Epithelial cell of proximal tubule (primary cell): Measurements from ENCODE around the gene RTN4RL1. TPM values are rescaled to one million over a fixed set of nuclear protein-coding genes. Genes with fewer than 3 reads are reported as not detected.

Experiments used
- DNase-seq: peaks from one replicate; pipeline ENCODE4 v3.0.0-alpha.2; 2011; ENCODE audit warnings: low read depth
- H3K4me3 ChIP-seq: 2 replicates; pipeline ENCODE4 v1.5.1; 2011; ENCODE audit warnings: low read depth, mild to moderate bottlenecking, low read length
- total RNA-seq: library from RNA; depleted of rRNA; stranded (reverse); fragments of >200 nt; gene quantifications from 2 replicates; pipeline ENCODE4 v1.2.3, GENCODE V29; 2015
- TF ChIP-seq, protein P1 (sequence below): conservative IDR thresholded peaks from 2 replicates; pipeline ENCODE4 v1.5.1; 2012; ENCODE audit warnings: low read depth, mild to moderate bottlenecking, low read length

Gene RTN4RL1
- total RNA-seq, 1 donor from 2014 or later, result not detected

DNA sequence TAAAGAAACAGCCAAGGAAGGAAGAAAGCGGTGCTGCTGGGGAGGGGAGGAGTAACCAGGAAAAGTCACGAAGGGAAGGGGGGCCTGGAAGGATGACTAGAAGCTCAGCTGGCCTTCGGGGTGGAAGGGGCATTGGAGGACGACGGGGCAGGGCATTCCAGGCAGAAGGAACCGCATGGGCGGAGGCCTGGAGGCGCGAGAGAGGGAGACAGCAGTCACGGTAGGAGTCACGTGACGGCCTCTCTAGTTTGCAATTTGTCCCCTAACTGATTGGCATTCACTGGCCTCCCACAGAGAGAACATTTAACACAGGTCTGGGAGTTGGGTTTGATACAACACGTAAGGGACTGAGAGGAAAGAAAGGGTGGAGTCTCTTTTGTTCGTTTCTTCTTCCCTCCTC is 63.9 kb downstream of the RTN4RL1 start:
- DNase-seq, result no peak
- no peak overlapping the region for H3K4me3 ChIP-seq

DNA sequence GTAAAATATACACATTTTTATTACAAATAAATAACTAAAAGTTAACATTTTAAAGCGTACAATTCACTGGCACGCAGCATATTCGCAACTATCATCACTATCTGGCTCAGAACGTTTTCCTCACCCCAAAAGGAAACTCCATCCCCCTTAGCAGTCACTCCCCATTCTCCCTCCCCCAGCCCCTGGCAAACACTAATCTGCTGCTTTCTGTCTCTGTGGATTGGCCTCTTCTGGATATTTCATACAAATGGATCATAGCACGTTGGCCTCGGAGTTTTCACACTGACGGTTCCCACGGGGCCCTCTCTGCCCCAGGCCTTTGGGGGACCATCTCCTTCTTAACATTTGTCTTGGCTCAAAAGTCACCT is 64.6 kb downstream of the RTN4RL1 start:
- H3K4me3 ChIP-seq, result no peak overlapping the region
- TF ChIP-seq, protein P1, sequence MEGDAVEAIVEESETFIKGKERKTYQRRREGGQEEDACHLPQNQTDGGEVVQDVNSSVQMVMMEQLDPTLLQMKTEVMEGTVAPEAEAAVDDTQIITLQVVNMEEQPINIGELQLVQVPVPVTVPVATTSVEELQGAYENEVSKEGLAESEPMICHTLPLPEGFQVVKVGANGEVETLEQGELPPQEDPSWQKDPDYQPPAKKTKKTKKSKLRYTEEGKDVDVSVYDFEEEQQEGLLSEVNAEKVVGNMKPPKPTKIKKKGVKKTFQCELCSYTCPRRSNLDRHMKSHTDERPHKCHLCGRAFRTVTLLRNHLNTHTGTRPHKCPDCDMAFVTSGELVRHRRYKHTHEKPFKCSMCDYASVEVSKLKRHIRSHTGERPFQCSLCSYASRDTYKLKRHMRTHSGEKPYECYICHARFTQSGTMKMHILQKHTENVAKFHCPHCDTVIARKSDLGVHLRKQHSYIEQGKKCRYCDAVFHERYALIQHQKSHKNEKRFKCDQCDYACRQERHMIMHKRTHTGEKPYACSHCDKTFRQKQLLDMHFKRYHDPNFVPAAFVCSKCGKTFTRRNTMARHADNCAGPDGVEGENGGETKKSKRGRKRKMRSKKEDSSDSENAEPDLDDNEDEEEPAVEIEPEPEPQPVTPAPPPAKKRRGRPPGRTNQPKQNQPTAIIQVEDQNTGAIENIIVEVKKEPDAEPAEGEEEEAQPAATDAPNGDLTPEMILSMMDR, result no peak
- no peak for DNase-seq

More for the DNA sequence above, 63.9 kb downstream of the RTN4RL1 start:
- TF ChIP-seq, protein P1, result no peak

DNA sequence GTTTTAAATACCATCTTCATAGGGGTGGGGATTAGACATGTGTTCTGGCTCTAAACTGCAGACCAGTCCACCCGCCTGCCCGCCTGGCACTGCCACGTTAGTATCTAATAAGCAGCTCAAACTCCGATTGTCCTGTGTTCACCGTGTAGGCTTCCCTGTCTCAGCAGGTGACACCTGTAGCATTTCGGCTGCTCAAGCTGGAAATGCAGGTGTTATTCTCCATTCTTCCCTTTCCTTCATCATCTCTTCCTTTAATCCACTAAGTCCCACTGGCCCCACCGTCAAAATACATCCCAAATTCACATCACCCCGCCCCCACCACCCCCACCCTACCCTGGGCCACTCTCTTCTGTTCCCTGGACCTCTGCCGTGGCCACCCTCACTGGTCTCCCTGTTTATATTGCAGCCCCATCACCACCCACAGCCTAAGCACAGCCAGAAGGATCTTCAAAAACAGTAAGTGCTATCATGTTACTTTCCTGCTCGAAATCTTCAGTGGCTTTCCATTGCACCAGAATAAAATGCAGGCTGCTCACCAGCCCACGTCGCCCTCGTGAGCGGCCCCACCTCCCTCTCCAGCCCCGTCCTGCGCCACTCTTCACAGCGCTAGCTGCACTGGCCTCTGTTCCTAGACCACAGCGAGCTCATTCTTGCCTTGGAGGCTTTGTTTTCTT is 65.1 kb downstream of the RTN4RL1 start:
- no peak overlapping the region for H3K4me3 ChIP-seq
- no peak for DNase-seq
- TF ChIP-seq, protein P1, result no peak

DNA sequence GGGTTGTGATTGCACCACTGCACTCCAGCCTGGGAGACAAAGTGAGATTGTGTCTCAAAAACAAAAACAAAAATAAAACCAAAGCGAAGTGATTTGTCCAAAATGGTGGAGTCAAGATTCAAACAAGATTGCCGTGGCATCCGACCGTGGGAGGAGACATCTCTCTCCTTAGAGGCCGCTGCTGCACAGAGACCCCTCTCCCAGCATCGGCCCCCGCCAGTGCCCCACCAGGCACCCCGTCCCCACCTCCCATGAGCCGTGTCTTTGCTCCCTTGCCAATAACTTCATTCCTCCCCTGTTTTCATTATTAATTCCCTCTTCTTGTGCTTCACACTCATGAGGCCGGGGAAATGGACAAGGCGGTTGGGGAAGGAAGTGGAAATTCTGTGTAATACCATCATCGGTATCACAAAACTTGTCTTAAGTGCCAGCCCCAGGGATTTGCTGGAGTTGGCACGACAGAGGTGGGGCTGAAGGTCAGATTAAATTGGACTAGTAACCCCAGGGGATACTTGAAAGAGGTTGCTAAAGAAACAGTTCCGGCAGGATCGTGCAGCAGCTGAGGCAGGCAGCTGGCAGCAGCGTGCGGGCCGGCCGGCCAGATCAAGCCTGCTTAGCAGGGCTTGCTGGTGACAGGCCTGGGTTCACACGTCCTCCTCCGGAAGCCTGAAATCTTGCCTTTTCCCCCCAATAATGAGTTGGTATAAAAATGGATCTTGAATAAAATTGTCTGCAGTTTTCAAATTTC is 66.8 kb downstream of the RTN4RL1 start:
- DNase-seq, result no peak
- TF ChIP-seq, protein P1, result no peak
- H3K4me3 ChIP-seq, result no peak overlapping the region

DNA sequence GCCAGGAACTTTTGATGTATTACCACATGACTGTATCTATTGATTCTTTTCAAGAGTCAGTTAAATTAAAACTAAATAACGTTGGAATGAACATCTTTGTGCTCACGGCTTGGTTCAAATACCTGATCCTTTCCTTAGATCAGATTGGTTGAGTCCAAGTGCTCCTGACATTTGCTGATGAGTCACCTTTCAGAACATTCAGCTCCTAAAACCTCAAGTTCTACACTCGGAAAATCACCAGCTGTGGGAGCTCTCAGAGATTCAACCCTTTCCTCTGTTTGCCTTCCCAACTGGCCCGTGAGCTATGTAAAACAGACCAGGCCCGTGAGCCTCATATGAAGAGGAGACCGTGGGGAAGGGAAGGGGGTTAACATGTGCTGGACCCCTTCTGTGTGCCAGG is 68.1 kb downstream of the RTN4RL1 start:
- TF ChIP-seq, protein P1, result no peak
- no peak overlapping the region for H3K4me3 ChIP-seq
- no peak for DNase-seq

DNA sequence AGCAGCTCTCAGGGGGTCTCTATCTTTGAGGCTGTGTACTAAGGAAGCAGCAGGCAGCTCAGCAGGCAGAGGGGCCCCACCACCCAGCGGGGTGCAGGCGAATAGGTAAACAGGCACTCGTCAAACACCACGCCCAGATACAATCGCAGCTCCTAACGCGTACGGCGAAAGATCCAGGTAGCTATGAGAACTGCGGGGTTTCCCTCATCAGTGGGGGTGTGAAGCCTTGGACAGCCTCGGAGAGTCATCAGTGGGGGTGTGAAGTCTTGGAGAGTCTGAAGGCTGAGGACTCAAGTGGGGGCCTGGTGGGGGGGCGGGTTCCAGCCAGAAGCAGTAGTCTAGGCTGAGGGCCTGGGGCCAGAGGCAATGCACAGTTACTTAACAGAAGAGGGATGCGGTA is 69.0 kb downstream of the RTN4RL1 start:
- DNase-seq, result no peak
- TF ChIP-seq, protein P1, result no peak
- no peak overlapping the region for H3K4me3 ChIP-seq

DNA sequence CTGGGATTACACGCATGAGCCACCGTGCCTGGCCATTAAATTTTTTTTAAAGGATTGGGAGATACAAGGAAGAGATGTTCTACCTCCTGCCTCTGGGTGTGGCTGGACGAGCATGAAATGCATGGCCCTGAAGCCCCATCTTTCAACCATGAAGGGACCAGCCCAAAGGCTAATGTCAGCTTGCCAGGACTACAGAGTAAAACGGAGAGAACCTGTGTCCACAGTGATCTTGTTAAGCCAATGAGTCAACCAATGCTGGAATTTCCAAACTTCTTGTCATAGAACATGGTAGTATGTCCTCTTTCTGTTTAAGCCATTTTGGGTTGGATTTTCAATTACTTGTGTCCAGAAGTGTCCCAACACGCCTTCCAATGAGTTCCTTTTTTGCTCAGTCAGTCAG is 71.3 kb downstream of the RTN4RL1 start:
- no peak for DNase-seq
- no peak overlapping the region for H3K4me3 ChIP-seq
- TF ChIP-seq, protein P1, result no peak
